ENCODE data around the gene CFH. TPM values are rescaled to one million over a fixed set of nuclear protein-coding genes. Genes with fewer than 3 reads are reported as not detected.

Gene CFH
- total and polyA plus RNA-seq, 9 of the 15 experiments (the other 6 are each of a cell fraction or from before 2014, with no cell fraction given), result 31.6 to 107 (median 48.3) TPM

DNA sequence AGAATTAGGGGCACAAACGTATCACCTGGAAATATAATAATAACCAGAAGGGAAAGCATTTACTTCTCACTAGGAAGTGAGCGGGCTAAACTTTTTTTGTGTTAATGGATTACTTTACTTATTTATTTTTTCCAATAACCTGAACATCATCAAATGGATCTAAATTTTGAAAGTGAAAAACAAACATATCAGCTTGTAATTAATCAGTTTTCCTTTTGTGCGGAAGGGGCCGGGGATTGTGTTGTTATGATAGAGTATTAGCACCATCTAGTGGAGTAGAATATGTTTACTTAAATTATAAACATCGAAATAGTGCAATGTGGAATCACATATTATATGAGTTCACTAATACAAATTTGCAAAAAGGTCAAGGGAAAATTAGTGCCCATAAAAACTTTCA lies 9.0 kb downstream of the CFH start:
- H3K9me3 ChIP-seq (replicated peaks; ENCODE audit: control insufficient read depth, insufficient read depth, low read depth, low read length), result peaks cover under 1% of the 10 kb centered on the region
- WGBS (ENCODE audit: insufficient coverage, low coverage, missing lambda C conversion rate), result 17% methylated on average over 5 of the region's 5 CpGs
- POLR2A ChIA-PET, result no interaction called here
- no TSS peak for BruUV-seq (replicated peaks)
- H4K20me1 ChIP-seq (replicated peaks; ENCODE audit: control insufficient read depth, insufficient read depth, low read length), result no peaks in the 10 kb centered on the region
- ATAC-seq (peak; percentile 82), FAIRE-seq (peak; percentile 49), DNase-seq (ENCODE audit: extremely low read depth in 1 of 4, low spot score in 3 of 4) (peak; percentile 47 to 49 (median 48))
- H3K9ac ChIP-seq (ENCODE audit: insufficient read depth in 1 of 2, low read depth in 2 of 2, low read length in 2 of 2), result no peak overlapping the region
- no peaks in the 10 kb centered on the region for H3K4me1 ChIP-seq (replicated peaks in 1 of 2; ENCODE audit: control insufficient read depth in 2 of 2, insufficient read depth in 2 of 2, low read length in 2 of 2)
- no peak overlapping the region for H3K4me3 ChIP-seq
- no peak overlapping the region for H3K4me2 ChIP-seq (ENCODE audit: insufficient read depth, low read length)
- intact Hi-C loops (cut with micrococcal nuclease), result loop anchor here (1.0 to 5.0 kb wide), 5 partner anchors 184 to 764 kb away; no protein-coding TSS in a partner anchor
- H3K27me3 ChIP-seq (ENCODE audit: control insufficient read depth in 2 of 2, insufficient read depth in 2 of 2, low read length in 2 of 2), result no peaks in the 10 kb centered on the region
- CTCF ChIA-PET (ENCODE audit: low intra/inter-chr PET ratio), result interaction anchor here (0.8 to 2.5 kb wide), 4 partner anchors 306 to 512 kb away, joined by 4 to 12 read pairs (median 6); no protein-coding TSS in a partner anchor
- no peaks in the 10 kb centered on the region; the same call in 1 of the 3 replicates for H3K36me3 ChIP-seq (ENCODE audit: control insufficient read depth, insufficient read depth, low read length)
- H3K9me1 ChIP-seq (ENCODE audit: control insufficient read depth, insufficient read depth, low read length), result no peaks in the 10 kb centered on the region
- H2AFZ ChIP-seq (ENCODE audit: low read depth, low read length), result no peak overlapping the region
- in situ Hi-C loops (cut with MboI), result loop anchor here (10.0 to 25.0 kb wide), 3 partner anchors 346 to 774 kb away; no protein-coding TSS in a partner anchor
- H3K79me2 ChIP-seq (ENCODE audit: control insufficient read depth, insufficient read depth, low read length), result peaks cover 70% of the 10 kb centered on the region
- H3K27ac ChIP-seq (ENCODE audit: extremely low read depth, low read depth, low read length), result no peak overlapping the region
- no peak for TF ChIP-seq ZNF232 (CRISPR knock-in tag; IDR thresholded peaks at IDR 0.05)
- TF ChIP-seq, protein P1, sequence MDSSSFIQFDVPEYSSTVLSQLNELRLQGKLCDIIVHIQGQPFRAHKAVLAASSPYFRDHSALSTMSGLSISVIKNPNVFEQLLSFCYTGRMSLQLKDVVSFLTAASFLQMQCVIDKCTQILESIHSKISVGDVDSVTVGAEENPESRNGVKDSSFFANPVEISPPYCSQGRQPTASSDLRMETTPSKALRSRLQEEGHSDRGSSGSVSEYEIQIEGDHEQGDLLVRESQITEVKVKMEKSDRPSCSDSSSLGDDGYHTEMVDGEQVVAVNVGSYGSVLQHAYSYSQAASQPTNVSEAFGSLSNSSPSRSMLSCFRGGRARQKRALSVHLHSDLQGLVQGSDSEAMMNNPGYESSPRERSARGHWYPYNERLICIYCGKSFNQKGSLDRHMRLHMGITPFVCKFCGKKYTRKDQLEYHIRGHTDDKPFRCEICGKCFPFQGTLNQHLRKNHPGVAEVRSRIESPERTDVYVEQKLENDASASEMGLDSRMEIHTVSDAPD (CRISPR knock-in tag; IDR thresholded peaks at IDR 0.05), result no peak
- TF ChIP-seq MAZ (CRISPR knock-in tag; conservative IDR thresholded peaks at IDR 0.05 in 1 of 2, IDR thresholded peaks at IDR 0.05 in 1 of 2), result peak in 1 of 2 experiments; percentile 24; a peak in 1 of 4 replicates
- no peak for TF ChIP-seq ERF (CRISPR knock-in tag; IDR thresholded peaks at IDR 0.05)
- no peak for TF ChIP-seq ZFP36 (IDR thresholded peaks at IDR 0.05; ENCODE audit: low read depth, low read length, partially characterized antibody)
- TF ChIP-seq RBM39 (optimal IDR thresholded peaks at IDR 0.05; ENCODE audit: low read depth, low read length), result no peak
- peak; percentile 92 to 93 for TF ChIP-seq RAD21 (CRISPR knock-in tag; conservative IDR thresholded peaks at IDR 0.05 in 1 of 2, IDR thresholded peaks at IDR 0.05 in 1 of 2)
- 0 out of 2 replicates have a peak, but pooled peaks have one; percentile 24 for TF ChIP-seq ARID2 (IDR thresholded peaks at IDR 0.05)
- TF ChIP-seq, protein P2, sequence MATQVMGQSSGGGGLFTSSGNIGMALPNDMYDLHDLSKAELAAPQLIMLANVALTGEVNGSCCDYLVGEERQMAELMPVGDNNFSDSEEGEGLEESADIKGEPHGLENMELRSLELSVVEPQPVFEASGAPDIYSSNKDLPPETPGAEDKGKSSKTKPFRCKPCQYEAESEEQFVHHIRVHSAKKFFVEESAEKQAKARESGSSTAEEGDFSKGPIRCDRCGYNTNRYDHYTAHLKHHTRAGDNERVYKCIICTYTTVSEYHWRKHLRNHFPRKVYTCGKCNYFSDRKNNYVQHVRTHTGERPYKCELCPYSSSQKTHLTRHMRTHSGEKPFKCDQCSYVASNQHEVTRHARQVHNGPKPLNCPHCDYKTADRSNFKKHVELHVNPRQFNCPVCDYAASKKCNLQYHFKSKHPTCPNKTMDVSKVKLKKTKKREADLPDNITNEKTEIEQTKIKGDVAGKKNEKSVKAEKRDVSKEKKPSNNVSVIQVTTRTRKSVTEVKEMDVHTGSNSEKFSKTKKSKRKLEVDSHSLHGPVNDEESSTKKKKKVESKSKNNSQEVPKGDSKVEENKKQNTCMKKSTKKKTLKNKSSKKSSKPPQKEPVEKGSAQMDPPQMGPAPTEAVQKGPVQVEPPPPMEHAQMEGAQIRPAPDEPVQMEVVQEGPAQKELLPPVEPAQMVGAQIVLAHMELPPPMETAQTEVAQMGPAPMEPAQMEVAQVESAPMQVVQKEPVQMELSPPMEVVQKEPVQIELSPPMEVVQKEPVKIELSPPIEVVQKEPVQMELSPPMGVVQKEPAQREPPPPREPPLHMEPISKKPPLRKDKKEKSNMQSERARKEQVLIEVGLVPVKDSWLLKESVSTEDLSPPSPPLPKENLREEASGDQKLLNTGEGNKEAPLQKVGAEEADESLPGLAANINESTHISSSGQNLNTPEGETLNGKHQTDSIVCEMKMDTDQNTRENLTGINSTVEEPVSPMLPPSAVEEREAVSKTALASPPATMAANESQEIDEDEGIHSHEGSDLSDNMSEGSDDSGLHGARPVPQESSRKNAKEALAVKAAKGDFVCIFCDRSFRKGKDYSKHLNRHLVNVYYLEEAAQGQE (IDR thresholded peaks at IDR 0.05; ENCODE audit: borderline replicate concordance), result peak; percentile 71
- TF ChIP-seq, protein P2 (CRISPR knock-in tag; IDR thresholded peaks at IDR 0.05; ENCODE audit: low read depth), result no peak
- no peak for TF ChIP-seq NFRKB (IDR thresholded peaks at IDR 0.05; ENCODE audit: low read depth)
- TF ChIP-seq SMC3 (conservative IDR thresholded peaks at IDR 0.05; ENCODE audit: insufficient read depth, low read depth, low read length), result peak; percentile 63
- TF ChIP-seq ZNF77 (CRISPR knock-in tag; IDR thresholded peaks at IDR 0.05), result no peak

Data from K562 (cell line).